HG03280 (cell line): ENCODE data around the gene FBXL17.
A peak's percentile ranks its signal among the peaks of the same experiment; 100 is the strongest.

ENCODE experiments used
- ATAC-seq: cut with Tn5 transposase; IDR thresholded peaks from one replicate; pipeline ENCODE4 v1.9.1; 2021; ENCODE audit warnings: mild to moderate bottlenecking, moderate library complexity; ENCODE audit not compliant: unreplicated experiment

FBXL17 gene

DNA sequence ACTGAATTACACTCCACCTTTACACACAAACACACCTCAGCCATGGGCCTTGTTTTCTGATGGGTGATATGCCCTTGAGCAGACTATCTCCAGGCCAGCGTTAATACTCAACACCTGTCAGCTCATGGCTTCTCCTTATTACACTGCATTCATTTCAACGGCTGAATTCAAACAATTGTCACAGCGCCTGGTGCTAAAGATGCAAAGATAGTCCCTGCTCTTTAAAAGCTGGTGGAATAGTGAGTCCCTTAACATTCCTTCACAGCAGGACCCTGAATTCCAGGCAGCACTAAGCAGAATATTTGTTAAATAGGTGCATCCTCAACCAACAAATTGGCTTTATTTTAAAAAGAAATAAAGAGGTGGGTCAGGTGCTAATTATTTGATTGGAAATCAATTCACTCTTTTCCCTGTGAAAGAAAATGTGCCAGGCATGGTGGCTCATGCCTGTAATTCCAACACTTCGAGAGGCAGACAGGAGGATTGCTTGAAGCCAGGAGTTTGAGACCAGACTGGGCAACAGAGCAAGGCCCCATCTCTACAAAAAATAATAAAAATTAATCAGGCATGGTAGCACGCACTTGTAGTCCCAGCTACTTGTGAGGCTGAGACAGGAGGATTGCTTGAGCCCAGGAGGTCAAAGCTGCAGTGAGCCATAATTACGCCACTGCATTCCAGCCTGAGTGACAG is 555.4 kb downstream of the FBXL17 start:
- ATAC-seq = no peak

DNA sequence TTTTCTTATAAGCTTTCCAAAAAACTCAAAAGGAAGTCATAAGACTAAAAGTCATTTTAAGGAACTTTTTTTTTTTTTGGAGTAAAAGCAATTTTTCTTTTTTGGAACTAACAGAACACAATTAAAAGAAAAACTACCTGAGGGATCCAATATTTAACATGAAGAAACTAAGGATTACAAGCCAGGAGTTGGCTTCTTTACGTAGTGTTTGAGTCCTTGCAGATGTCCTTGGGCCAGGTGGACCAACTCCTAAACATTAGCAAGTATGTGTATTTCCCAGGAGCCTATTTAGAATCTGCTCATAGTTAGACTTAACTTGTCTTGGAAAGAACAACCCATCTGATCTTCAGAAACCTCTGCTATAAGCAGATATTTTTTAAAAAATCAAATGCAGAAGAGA is 557.1 kb downstream of the FBXL17 start:
- ATAC-seq = no peak

- ATAC-seq = no peak
Observed at GRCh38 chr5:107821288-107821687, 560.6 kb downstream of the FBXL17 start.

- no peak for ATAC-seq
Observed at GRCh38 chr5:107820429-107820828, 561.5 kb downstream of the FBXL17 start.

- no peak for ATAC-seq
Observed at GRCh38 chr5:107817951-107818350, 563.9 kb downstream of the FBXL17 start.

DNA sequence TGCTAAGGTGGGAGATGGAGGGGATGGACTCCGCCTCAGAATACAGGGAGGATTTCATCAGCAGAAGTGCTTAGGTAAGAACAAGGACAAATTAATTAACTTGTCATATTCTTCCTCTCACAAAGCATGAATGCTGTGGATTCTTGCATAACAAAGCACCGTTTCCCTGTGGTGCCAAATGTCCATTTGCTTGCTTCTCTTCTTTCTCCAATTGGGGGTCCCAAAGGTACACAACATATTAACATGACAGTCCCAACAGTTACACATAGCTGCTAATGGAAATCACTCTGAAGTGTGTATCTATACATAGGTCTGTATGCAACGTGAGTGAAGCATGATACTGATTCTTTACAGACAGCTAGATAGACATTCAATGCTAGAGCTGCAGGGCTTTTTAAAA is 564.5 kb downstream of the FBXL17 start:
- no peak for ATAC-seq

DNA sequence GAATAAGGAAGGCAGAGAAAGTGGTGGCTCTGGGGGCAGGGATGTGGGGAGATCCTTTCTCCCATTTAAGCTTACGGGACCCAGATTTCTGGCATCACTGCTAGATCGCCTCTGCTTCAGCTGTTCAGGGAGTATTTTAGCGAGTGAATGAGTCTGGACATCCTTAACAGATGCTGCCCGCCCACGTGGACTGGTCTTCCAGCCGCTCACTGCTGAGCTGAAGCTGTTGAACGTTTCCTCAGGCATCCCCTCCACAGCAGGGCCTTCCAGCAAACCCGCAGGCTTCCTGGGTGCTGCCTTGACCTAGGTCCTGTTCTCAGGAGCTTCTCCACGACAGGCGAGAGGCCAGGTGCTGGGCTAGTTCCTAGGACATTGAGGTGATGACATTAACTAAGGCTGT is 566.8 kb downstream of the FBXL17 start:
- no peak for ATAC-seq

DNA sequence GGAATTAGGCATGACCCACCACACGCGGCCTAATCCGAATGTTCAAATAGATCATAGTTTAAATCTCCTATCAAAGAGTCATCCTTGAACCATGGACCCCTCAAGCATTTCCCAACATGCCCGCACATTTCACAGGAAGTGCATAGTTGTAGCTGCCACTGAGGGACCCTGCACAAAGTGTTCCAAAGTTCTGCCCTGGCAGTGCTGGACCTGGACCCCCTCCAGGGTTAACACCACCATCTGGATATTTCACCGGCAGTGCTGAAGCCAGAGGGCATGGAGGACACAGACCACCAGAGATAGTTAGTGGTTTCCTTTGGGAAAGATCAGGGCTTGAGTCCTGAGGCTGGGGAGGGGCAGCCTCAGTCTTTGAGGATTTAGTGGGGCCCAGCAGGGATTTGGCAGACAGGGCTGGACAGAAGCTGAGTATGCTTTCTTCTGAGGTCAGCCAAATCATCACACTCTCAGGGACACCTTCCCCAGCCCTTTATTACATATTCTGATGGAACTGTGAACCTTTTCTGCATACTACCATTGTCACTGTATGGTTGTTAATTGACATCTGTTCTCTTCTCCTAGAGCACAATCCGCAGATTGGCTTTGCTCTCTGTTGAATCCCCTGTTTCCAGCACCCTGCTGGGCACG is 567.6 kb downstream of the FBXL17 start:
- no peak for ATAC-seq

GRCh38 chr5:107813559-107813958 is 568.3 kb downstream of the FBXL17 start:
- peak; percentile 81 for ATAC-seq

DNA sequence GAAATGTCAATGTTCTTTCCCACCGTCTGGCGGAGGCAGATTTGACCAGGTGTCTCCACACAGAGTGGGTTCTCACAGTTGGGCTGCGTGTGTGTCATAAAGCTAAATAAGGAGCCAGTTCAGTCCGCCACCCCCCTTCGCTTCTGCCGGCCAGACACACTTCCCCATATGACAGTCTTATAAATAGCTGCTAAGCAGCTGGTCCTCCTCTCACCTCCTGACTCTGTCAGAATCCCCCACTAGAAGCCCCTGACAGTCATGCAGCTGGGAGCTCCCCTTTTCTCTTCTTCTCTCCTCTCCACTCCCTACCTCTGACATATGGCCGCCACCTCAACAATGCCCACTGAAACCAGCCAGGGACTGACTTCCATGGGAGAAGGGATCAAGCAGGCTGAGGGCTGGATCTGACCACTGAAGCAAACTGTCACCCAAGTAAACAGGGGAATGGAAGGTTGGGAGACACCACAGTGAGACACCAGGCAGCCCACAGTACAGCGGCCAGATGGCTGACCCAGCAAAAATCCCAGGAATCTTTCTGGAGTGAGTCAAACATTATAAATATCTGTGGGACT is 569.2 kb downstream of the FBXL17 start:
- ATAC-seq = peak; percentile 67

DNA sequence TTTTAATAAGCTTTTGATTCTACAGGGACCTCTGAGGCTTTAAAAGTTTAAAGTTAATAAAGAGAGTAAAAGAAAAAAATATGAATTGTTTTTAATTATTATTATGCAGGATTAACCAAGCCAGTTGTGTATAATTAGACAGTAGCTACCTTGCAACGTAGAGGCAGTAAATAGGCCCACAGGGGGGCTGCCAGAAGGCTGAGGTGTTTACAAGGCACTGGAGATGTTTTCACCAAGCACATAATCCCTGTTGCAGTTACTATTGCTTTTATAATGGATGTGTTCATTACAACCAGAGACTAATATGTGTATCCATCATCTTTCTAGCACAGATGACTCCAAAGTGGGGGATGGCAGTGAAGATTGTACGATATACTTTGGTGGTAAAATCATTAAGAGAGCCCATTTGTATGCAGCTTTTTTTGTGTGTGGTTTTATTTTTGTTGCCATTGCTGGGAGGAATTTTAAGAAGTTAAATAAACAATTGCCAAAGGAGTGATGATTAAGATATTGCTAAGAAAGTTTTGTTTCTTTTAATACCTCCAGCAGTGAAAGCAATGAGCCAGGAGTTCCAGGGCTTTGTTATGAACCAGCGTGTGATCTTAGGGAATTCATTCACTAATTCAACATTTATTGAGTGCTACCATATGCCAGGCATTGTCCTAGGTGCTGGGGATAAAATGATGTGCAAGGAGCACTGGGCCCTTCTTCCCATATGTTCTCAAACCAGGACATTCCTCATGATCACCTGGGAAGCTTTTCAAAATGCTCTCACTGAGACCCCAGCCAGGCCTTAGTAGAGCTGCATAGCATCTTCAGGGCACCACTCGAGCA is 572.5 kb downstream of the FBXL17 start:
- no peak for ATAC-seq
